K562 (cell line): Measurements from ENCODE around the gene CNTN5. TPM values are rescaled to one million over a fixed set of nuclear protein-coding genes. Genes with fewer than 3 reads are reported as not detected.

Experiments used
- ATAC-seq: fragments of 200-7000 bp; cut with Tn5 transposase; 3 replicates; pipeline ENCODE4 v1.9.1; 2020; ENCODE audit warnings: moderate library complexity
- BruUV-seq: library from RNA; stranded (reverse); fragments of 400-500 nt; replicated peaks from 2 replicates; lab custom pipeline; 2021; lab: Mats Ljungman, UMichigan
- CTCF ChIA-PET: fragments of 300-600 bp; formaldehyde crosslinking; extraction: SDS; loops from one replicate; lab custom pipeline; 2021; ENCODE audit warnings: low intra/inter-chr PET ratio; lab: Yijun Ruan, JAX
- POLR2A ChIA-PET: fragments of 300-600, 350-650 bp; sonication (Branson Sonifier 250); formaldehyde crosslinking; extraction: SDS; loops from one replicate; lab custom pipeline; 2021; ENCODE audit warnings: antibody characterized with exemption, inconsistent platforms; lab: Yijun Ruan, JAX
- DNase-seq, 4 experiments: peaks; one replicate each; pipeline versions ENCODE4 v3.0.0 to v3.0.0-alpha.2; 2011 to 2018; ENCODE audit warnings: low spot score in 3 of 4, mixed read lengths in 3 of 4; ENCODE audit errors: extremely low read depth in 1 of 4
- FAIRE-seq: peaks from 2 replicates; lab custom pipeline; 2011; peaks lifted over from hg19 to GRCh38; lab: Jason Lieb, UNC
- H2AFZ ChIP-seq: 2 replicates; pipeline ENCODE4 v1.6.0; 2011; ENCODE audit warnings: low read depth, low read length, control low read depth, inconsistent platforms
- H3K27ac ChIP-seq: fragments of 200-600 bp; 3 replicates; pipeline ENCODE4 v1.8.0; 2011; ENCODE audit warnings: low read depth, mild to moderate bottlenecking, control low read depth, inconsistent platforms, low read length, moderate library complexity, mixed read lengths; ENCODE audit errors: extremely low read depth
- H3K27me3 ChIP-seq, 2 experiments: fragments of 300-600 bp in 1 of 2; 2 replicates in 1 of 2; 3 replicates in 1 of 2; pipeline versions ENCODE4 v1.6.0 to v1.8.0; 2011; ENCODE audit warnings: inconsistent platforms in 2 of 2, low read length in 2 of 2, mild to moderate bottlenecking in 1 of 2, mixed read lengths in 1 of 2, moderate library complexity in 1 of 2; ENCODE audit not compliant: control insufficient read depth in 2 of 2, insufficient read depth in 2 of 2
- H3K36me3 ChIP-seq: fragments of 300-600 bp; 3 replicates; pipeline ENCODE4 v1.8.0; 2011; ENCODE audit warnings: mild to moderate bottlenecking, low read length, inconsistent platforms; ENCODE audit not compliant: control insufficient read depth, insufficient read depth
- H3K4me1 ChIP-seq, 2 experiments: fragments of 200-600 bp in 1 of 2; replicated peaks in 1 of 2; 2 replicates in 1 of 2; 3 replicates in 1 of 2; pipeline versions ENCODE4 v1.5.1 to v1.8.0; 2011; ENCODE audit warnings: inconsistent platforms in 2 of 2, low read length in 2 of 2, mild to moderate bottlenecking in 1 of 2, mixed read lengths in 1 of 2, moderate library complexity in 1 of 2; ENCODE audit not compliant: control insufficient read depth in 2 of 2, insufficient read depth in 2 of 2
- H3K4me2 ChIP-seq: 2 replicates; pipeline ENCODE4 v1.6.1; 2011; ENCODE audit warnings: low read length, control low read depth, inconsistent platforms, mixed read lengths; ENCODE audit not compliant: insufficient read depth
- H3K4me3 ChIP-seq: fragments of 200-600 bp; sonication (generic), shearing (Covaris generic); 2 replicates; pipeline ENCODE4 v1.5.1; 2016; ENCODE audit warnings: control low read depth, inconsistent platforms
- H3K79me2 ChIP-seq: fragments of 200-600 bp; 3 replicates; pipeline ENCODE4 v1.8.0; 2011; ENCODE audit warnings: low read length, inconsistent platforms; ENCODE audit not compliant: control insufficient read depth, insufficient read depth
- H3K9ac ChIP-seq, 2 experiments: 2 replicates each; pipeline versions ENCODE4 v1.6.0 to v1.6.1; 2011; ENCODE audit warnings: low read depth in 2 of 2, low read length in 2 of 2, control low read depth in 1 of 2, inconsistent platforms in 1 of 2, mild to moderate bottlenecking in 1 of 2, mixed read lengths in 1 of 2; ENCODE audit not compliant: insufficient read depth in 1 of 2
- H3K9me1 ChIP-seq: one replicate; pipeline ENCODE4 v1.6.0; 2011; ENCODE audit warnings: inconsistent platforms, mild to moderate bottlenecking, low read length, moderate library complexity; ENCODE audit not compliant: control insufficient read depth, insufficient read depth
- H3K9me3 ChIP-seq: replicated peaks from 2 replicates; pipeline ENCODE4 v1.5.1; 2011; ENCODE audit warnings: low read depth, low read length, inconsistent platforms; ENCODE audit not compliant: control insufficient read depth, insufficient read depth
- H4K20me1 ChIP-seq: replicated peaks from 2 replicates; pipeline ENCODE4 v1.6.1; 2011; ENCODE audit warnings: low read length, inconsistent platforms, mixed read lengths; ENCODE audit not compliant: control insufficient read depth, insufficient read depth
- ARID3A ChIP-seq: IDR thresholded peaks from 2 replicates; pipeline ENCODE4 v1.6.1; 2012; ENCODE audit warnings: low read depth, low read length, improper control_type of control experiment, borderline replicate concordance
- CBX1 ChIP-seq: sonication (generic); IDR thresholded peaks from 2 replicates; pipeline ENCODE4 v1.6.1; 2016; ENCODE audit warnings: antibody characterized with exemption, low read depth, mild to moderate bottlenecking
- VEZF1 ChIP-seq: fragments of 200-800 bp; sonication (Bioruptor generic); IDR thresholded peaks from 2 replicates; pipeline ENCODE4 v1.6.1; 2017; ENCODE audit warnings: missing genetic modification characterization, missing compliant biosample characterization
- ZNF311 ChIP-seq: fragments of 250-450 bp; sonication (Bioruptor Pico); IDR thresholded peaks from 2 replicates; pipeline ENCODE4 v1.4.0; 2020; ENCODE audit warnings: mild to moderate bottlenecking, moderate library complexity
- whole genome bisulfite sequencing: fragments of 100-300 bp; shearing (Covaris generic); methylation state at CpG from one replicate; pipeline ENCODE4 v1.1.6; 2016; ENCODE audit warnings: low coverage, mixed read lengths; ENCODE audit not compliant: insufficient coverage; ENCODE audit errors: missing lambda C conversion rate; 5-methylcytosine and 5-hydroxymethylcytosine counted together
- in situ Hi-C: fragments of 300-500 bp; cut with MboI; formaldehyde crosslinking; loops from 4 replicates; pipeline ENCODE4 v1.15.0; 2018; ENCODE audit warnings: inconsistent platforms, mixed read lengths
- intact Hi-C: fragments of 100-400 bp; cut with micrococcal nuclease; formaldehyde crosslinking; loops from 2 replicates; pipeline ENCODE4 v1.14.2; 2022
- polyA plus RNA-seq, 8 experiments: library from polyadenylated mRNA; depleted of rRNA in 4 of 8; stranded (reverse) in 5 of 8; unstranded in 3 of 8; fragments of >200 nt; fragmentation: Nextera tagmentation in 2 of 8; fragmentation: Illumina TruSeq in 1 of 8; extraction: Ambion mirVana in 2 of 8; extraction: Trizol in 1 of 8; gene quantifications; 2 replicates each; pipeline versions ENCODE4 v1.2.1 to v1.2.3, GENCODE V29; 2011 to 2014; ENCODE audit warnings: inconsistent platforms in 1 of 8, missing spikeins in 1 of 8
- total RNA-seq, 7 experiments: library from RNA; depleted of rRNA in 6 of 7; stranded (reverse); fragments of >200 nt in 6 of 7; fragmentation: Illumina TruSeq in 2 of 7; extraction: Trizol in 2 of 7; gene quantifications; 2 replicates each; pipeline versions ENCODE4 v1.2.1 to v1.2.3, GENCODE V29; 2011 to 2021; ENCODE audit warnings: low replicate concordance in 1 of 7

Gene CNTN5
- total and polyA plus RNA-seq, 9 of the 15 experiments (the other 6 are each of a cell fraction or from before 2014, with no cell fraction given): 0.03 TPM; not detected in 8

DNA sequence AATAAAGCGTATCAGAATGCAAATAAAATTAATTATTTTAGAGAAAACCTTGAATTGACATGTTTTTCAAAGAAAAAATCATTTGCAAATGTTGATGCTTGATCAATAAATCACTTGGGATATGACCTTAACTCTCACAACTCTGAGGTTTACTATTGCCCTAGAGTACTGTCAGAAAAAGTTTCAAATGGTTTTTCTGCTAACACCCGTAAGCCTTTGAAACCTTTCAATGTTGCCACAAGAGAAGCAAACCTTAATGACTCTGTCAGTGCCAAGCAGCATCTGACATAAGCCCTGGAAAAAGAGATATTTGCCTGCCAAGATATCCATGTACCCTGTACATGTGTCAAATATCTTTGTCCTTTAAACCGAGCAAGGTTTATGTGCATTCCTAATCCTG lies 1282.1 kb downstream of the CNTN5 start:
- no peaks in the 10 kb centered on the region for H3K79me2 ChIP-seq
- H3K9me3 ChIP-seq: no peaks in the 10 kb centered on the region
- H3K9me1 ChIP-seq: no peaks in the 10 kb centered on the region
- CTCF ChIA-PET: no interaction called here
- ATAC-seq (no peak), DNase-seq (no peak), FAIRE-seq (no peak)
- no peak overlapping the region for H3K27ac ChIP-seq
- POLR2A ChIA-PET: no interaction called here
- intact Hi-C loops: no loop called here
- no peaks in the 10 kb centered on the region for H4K20me1 ChIP-seq
- H3K27me3 ChIP-seq: no peaks in the 10 kb centered on the region
- H3K9ac ChIP-seq: no peak overlapping the region
- H2AFZ ChIP-seq: no peak overlapping the region
- H3K4me1 ChIP-seq: no peaks in the 10 kb centered on the region
- no TSS peak for BruUV-seq
- in situ Hi-C loops: no loop called here
- TF ChIP-seq CBX1: no peak
- no peak for TF ChIP-seq ZNF311 (CRISPR knock-in tag)
- no peak for TF ChIP-seq VEZF1
- no peak for TF ChIP-seq ARID3A
- no peaks in the 10 kb centered on the region for H3K36me3 ChIP-seq
- H3K4me3 ChIP-seq: no peak overlapping the region
- 2% methylated on average over 3 of the region's 3 CpGs for WGBS
- H3K4me2 ChIP-seq: no peak overlapping the region
